HG03064 (cell line): ENCODE measurements around the gene SIK1.

ENCODE experiments used
- ATAC-seq: cut with Tn5 transposase; IDR thresholded peaks from one replicate; pipeline ENCODE4 v1.9.1; 2021; ENCODE audit warnings: low read depth; ENCODE audit not compliant: unreplicated experiment

Gene SIK1

DNA sequence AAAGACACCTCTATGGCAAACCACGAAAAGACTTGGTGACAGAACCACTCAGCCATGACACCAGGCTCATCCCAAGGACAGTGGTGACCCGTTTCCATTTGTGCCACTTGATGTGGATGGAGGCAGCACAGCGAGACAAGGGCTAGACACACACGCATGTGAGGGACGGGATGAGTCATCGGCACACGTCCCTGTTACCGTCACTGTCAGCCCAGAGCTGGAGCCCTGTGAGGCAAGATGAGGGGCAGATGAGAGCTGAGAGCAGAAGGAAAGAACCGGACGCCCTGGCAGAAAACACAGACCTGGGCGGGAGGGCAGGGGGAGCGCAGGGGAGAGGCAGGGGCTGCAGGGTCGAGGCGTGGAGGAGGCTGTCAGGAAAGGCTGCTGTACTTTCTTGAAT lies 57.8 kb downstream of the SIK1 start:
- no peak for ATAC-seq

DNA sequence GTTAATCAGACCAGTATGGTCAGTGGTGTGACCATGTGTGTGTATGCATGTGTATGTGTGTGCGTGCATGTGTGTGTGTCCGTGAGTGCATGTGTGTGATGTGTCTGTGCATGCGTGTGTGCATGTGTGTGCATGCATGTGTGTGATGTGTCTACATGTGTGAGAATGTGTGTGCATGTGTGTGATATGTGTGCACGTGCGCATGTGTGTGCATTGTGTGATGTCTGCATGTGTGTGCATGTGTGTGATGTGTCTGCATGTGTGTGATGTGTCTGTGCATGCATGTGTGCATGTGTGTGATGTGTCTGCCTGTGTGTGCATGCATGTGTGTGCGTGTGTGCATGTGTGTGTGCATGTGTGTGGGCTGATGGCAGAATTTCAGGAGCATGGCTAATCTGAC lies 58.2 kb downstream of the SIK1 start:
- no peak for ATAC-seq

DNA sequence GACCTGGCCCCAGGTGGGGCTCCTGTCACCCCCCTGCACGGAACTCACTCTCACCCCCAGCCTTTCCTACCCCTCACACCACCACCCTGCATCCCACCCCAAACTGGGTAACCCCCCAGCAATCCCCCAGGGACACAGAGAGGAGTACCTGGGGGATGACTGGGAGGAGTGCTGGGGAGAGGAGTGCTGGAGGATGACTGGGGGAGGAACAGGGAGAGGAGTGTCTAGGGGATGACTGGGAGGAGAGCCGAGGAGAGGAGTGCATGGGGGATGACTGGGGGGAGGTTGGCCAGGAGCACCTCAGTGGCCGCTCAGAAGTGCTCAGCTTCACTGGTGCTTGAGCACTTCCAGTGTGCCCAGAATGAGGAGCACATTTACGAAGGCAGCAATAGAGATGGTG lies 59.1 kb downstream of the SIK1 start:
- ATAC-seq = no peak

DNA sequence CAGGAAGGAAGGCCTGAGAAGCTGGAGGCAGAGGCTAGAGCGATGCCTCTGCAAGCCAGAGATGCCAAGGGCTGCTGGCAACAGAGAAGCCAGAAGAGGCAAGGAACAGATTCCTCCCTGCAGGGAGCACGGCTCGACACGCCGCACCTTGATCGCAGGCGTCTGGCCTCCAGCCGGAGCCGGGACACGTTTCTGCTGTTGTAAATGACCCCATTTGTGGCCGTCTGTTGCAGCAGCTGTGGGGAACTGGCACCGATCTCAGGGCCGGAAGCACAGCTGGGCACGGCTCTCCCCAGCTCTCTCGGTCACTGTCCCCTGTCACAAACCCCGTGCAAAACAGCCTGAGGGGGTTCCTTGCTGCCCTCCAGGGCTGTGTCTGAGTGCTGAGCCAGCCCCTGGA lies 59.6 kb downstream of the SIK1 start:
- no peak for ATAC-seq

DNA sequence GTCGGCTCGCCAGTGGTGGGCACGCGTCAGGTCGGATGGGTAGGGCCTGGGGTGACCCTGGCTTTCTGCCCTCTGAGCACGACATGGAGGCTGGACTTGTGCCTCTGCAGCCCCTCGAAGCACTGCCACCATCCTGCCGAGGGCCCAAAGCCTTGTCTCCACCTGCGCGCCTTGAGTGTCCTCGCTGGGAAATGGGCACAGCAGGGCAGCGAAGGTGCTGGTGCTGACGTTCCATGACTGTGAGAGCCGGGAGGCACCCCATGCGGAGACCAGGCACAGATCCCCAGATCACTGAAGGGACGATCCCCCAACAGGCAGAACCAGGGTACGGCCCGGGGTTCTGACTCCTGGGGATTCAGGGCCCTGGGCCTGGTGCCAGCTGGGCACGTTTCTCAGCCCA lies 60.3 kb downstream of the SIK1 start:
- ATAC-seq = no peak

DNA sequence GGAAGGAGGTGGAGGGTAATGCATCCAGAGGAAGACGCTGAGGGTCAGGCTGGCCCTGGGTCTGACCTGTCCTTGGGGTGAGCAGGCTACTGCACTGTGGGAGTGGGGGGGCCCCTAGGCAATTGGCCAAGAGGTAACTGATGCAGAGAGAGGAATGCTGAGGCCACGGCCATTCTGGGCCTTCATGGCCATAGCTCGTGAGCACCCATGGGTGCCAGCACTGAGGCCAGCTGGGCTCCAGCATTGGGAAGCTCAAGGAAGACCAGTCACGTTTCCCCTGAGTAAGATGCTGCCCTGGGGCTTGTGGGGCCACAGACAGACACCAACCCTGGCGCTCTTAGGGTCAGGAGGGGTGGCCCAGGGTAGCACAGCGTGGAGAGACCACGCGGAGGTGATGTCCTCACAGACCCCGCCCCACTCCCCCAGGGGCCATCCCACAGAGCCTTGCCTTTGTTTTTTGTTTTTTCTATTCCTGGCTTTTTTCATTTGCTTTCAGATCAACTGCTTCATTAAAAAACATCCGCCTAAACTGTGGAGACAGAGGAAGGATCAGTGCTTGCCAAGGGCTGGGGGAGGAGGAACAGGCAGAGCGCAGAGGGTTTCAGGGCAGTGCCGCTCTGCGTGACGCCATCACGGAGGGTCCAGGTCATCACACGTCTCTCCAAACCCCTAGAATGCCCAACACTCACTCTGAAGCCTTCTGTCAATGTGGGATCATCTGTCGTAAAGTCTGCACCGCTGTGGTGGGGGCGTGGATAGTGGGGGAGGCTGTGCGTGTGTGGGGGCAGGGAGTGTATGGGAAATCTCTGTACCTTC lies 61.1 kb downstream of the SIK1 start:
- no peak for ATAC-seq

DNA sequence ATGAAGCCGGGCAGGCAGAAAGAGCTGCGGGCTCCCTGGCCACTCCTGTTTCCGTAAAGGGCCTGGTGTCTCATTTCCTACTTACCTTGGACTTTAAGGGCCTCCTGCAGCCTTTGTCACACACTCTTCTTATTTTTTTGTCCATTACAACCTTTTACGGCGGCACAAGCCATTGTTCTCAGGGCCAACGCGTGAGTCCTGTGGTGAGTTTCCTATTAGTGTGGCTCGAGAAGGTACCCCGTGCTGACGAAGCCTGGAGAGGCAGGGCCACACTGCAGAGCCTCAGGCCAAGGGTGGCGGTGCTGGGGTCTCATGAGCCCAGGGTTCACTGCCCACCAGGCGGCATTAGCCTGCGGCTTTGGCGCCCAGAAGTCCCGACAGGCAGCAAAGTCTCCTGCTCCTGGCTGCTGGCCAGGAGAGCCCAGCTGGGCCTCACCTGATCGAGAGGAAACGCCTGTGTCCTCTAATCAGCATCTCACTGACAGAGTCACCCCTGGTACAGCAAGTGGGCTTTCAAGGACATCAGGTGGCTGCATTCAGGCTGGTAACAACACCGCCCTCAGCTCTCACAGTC lies 62.0 kb downstream of the SIK1 start:
- no peak for ATAC-seq
